ENCODE results near the gene FAM83C. TPM values are rescaled to one million over a fixed set of nuclear protein-coding genes. Genes with fewer than 3 reads are reported as not detected.

Gene FAM83C
- total and polyA plus RNA-seq, 9 donors, result 0.11 to 2.1 TPM; not detected in 7

- no peak for DNase-seq
- no peaks in the 10 kb centered on the region for H3K4me1 ChIP-seq (ENCODE audit: control insufficient read depth, insufficient read depth, low read length)
- peaks cover 2% of the 10 kb centered on the region for H3K27me3 ChIP-seq (ENCODE audit: control insufficient read depth, insufficient read depth, low read length)
- H3K9me3 ChIP-seq (replicated peaks; ENCODE audit: control insufficient read depth, low read depth, low read length), result no peaks in the 10 kb centered on the region
- peaks cover 11% of the 10 kb centered on the region for H3K36me3 ChIP-seq (ENCODE audit: control insufficient read depth, insufficient read depth, low read length)
- 67% methylated on average over 3 of the region's 5 CpGs for WGBS (ENCODE audit: insufficient coverage)
- H3K27ac ChIP-seq (ENCODE audit: low read length), result no peak overlapping the region
- no peak overlapping the region for H3K4me3 ChIP-seq (ENCODE audit: low read length)
Measured at GRCh38 chr20:35298264-35298663, 6.0 kb upstream of the FAM83C start.

GRCh38 chr20:35297740-35298139, 5.5 kb upstream of the FAM83C start:
- Histone ChIP-seq H3K4me3 (ENCODE audit: low read length) (no peak overlapping the region), H3K9me3 (replicated peaks; ENCODE audit: control insufficient read depth, low read depth, low read length) (no peaks in the 10 kb centered on the region), H3K36me3 (ENCODE audit: control insufficient read depth, insufficient read depth, low read length) (peaks cover 6% of the 10 kb centered on the region), H3K27me3 (ENCODE audit: control insufficient read depth, insufficient read depth, low read length) (peaks cover 2% of the 10 kb centered on the region), H3K4me1 (ENCODE audit: control insufficient read depth, insufficient read depth, low read length) (no peaks in the 10 kb centered on the region), H3K27ac (ENCODE audit: low read length) (no peak overlapping the region)
- DNase-seq, result no peak
- 79% methylated on average over 12 of the region's 14 CpGs for WGBS (ENCODE audit: insufficient coverage)

- H3K4me1 ChIP-seq (ENCODE audit: control insufficient read depth, insufficient read depth, low read length), result no peaks in the 10 kb centered on the region
Measured at GRCh38 chr20:35297155-35297554, 4.9 kb upstream of the FAM83C start.

DNA sequence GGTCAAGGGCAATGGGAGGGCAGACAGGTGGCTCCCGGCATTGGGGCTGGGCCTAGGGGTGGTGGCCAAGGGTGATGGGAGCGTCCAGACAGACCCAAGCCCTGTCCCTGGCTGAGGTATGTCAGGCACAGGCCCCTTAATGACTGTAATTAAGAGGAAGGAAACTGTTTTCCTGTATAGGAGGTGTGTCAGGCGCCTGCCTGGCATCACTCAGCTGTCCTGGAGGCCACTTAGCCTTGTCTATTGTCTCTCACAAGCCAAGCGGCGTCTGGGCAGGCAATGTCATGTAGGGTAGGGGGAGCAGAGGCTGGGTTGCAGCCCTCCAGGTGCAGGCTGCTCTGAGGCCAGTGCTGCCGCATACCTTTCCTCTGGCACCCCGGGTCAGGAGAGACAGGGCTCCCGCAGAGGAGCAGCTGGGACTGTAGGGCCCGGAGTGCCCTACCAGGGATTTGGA, 3.9 kb upstream of the FAM83C start:
- Histone ChIP-seq H3K36me3 (ENCODE audit: control insufficient read depth, insufficient read depth, low read length) (no peaks in the 10 kb centered on the region), H3K27me3 (ENCODE audit: control insufficient read depth, insufficient read depth, low read length) (peaks cover 4% of the 10 kb centered on the region), H3K4me1 (ENCODE audit: control insufficient read depth, insufficient read depth, low read length) (no peaks in the 10 kb centered on the region), H3K27ac (ENCODE audit: low read length) (no peak overlapping the region), H3K9me3 (replicated peaks; ENCODE audit: control insufficient read depth, low read depth, low read length) (no peaks in the 10 kb centered on the region), H3K4me3 (ENCODE audit: low read length) (no peak overlapping the region)
- 48% methylated on average over 8 of the region's 9 CpGs for WGBS (ENCODE audit: insufficient coverage)
- DNase-seq, result no peak

More at GRCh38 chr20:35297155-35297554, 4.9 kb upstream of the FAM83C start:
- Histone ChIP-seq H3K27me3 (ENCODE audit: control insufficient read depth, insufficient read depth, low read length) (peaks cover 2% of the 10 kb centered on the region), H3K27ac (ENCODE audit: low read length) (no peak overlapping the region), H3K9me3 (replicated peaks; ENCODE audit: control insufficient read depth, low read depth, low read length) (no peaks in the 10 kb centered on the region), H3K4me3 (ENCODE audit: low read length) (no peak overlapping the region), H3K36me3 (ENCODE audit: control insufficient read depth, insufficient read depth, low read length) (peaks cover 5% of the 10 kb centered on the region)
- DNase-seq, result no peak
- WGBS (ENCODE audit: insufficient coverage), result 70% methylated on average over 3 of the region's 8 CpGs

- H3K36me3 ChIP-seq (ENCODE audit: control insufficient read depth, insufficient read depth, low read length), result no peaks in the 10 kb centered on the region
- H3K4me3 ChIP-seq (ENCODE audit: low read length), result no peak overlapping the region
- 96% methylated on average over 3 of the region's 8 CpGs for WGBS (ENCODE audit: insufficient coverage)
- H3K27me3 ChIP-seq (ENCODE audit: control insufficient read depth, insufficient read depth, low read length), result peaks cover 5% of the 10 kb centered on the region
- no peak overlapping the region for H3K27ac ChIP-seq (ENCODE audit: low read length)
- DNase-seq, result no peak
- H3K4me1 ChIP-seq (ENCODE audit: control insufficient read depth, insufficient read depth, low read length), result no peaks in the 10 kb centered on the region
- H3K9me3 ChIP-seq (replicated peaks; ENCODE audit: control insufficient read depth, low read depth, low read length), result no peaks in the 10 kb centered on the region
Measured at GRCh38 chr20:35295674-35296073, 3.4 kb upstream of the FAM83C start.

GRCh38 chr20:35295058-35295457, 2.8 kb upstream of the FAM83C start:
- DNase-seq, result no peak
- Histone ChIP-seq H3K9me3 (replicated peaks; ENCODE audit: control insufficient read depth, low read depth, low read length) (no peaks in the 10 kb centered on the region), H3K27me3 (ENCODE audit: control insufficient read depth, insufficient read depth, low read length) (peaks cover 6% of the 10 kb centered on the region), H3K4me1 (ENCODE audit: control insufficient read depth, insufficient read depth, low read length) (no peaks in the 10 kb centered on the region), H3K27ac (ENCODE audit: low read length) (no peak overlapping the region), H3K36me3 (ENCODE audit: control insufficient read depth, insufficient read depth, low read length) (no peaks in the 10 kb centered on the region), H3K4me3 (ENCODE audit: low read length) (no peak overlapping the region)
- 85% methylated on average over 6 of the region's 8 CpGs for WGBS (ENCODE audit: insufficient coverage)

- Histone ChIP-seq H3K27me3 (ENCODE audit: control insufficient read depth, insufficient read depth, low read length) (peaks cover 6% of the 10 kb centered on the region), H3K27ac (ENCODE audit: low read length) (no peak overlapping the region), H3K9me3 (replicated peaks; ENCODE audit: control insufficient read depth, low read depth, low read length) (no peaks in the 10 kb centered on the region), H3K4me3 (ENCODE audit: low read length) (no peak overlapping the region), H3K36me3 (ENCODE audit: control insufficient read depth, insufficient read depth, low read length) (no peaks in the 10 kb centered on the region), H3K4me1 (ENCODE audit: control insufficient read depth, insufficient read depth, low read length) (no peaks in the 10 kb centered on the region)
- no peak for DNase-seq
- WGBS (ENCODE audit: insufficient coverage), result 6% methylated on average over 2 of the region's 5 CpGs
Measured at GRCh38 chr20:35294293-35294685, 2.1 kb upstream of the FAM83C start.

DNA sequence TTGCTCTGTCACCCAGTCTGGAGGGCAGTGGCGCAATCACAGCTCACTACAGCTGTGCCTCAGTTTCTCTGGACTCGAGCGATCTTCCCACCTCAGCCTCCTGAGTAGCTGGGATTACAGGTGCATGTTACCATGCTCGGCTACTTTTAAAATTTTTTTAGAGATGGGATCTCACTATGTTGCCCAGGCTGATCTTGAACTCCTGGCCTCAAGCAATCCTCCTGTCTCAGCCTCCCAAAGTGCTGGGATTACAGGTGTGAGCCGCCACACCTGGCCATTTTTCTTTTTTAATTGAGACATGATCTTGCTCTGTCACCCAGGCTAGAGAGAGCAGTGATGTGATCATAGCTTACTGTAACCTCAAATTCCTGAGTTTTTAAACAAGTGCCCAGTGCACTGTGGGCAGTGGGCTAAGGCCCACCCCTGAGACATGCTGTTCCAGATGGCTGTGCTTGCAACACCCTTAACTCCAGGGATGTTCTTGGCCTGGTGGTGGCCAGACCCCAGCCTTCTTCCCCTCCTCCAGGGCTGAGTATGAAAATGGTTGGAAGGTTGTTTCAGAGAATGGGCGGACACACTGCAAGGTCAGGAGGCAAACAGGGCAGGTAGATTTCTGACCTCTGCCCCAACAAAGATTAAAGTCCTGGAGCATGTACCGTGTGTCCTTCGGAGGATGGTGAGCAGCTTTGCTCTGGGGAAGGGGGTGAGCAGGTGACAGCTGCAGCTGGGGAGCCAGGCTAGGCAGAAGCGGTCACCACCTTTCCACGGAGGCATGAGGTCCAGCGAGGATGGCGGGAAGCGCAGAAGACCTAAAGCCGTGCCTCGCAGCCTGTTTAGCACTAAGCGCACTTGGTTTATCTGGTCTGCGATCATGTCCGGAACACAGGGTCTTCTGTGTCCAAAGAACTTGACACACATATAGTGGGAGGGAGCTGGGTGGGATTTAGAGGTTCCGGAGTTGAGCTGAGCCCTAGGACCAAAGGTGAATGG, 1.4 kb upstream of the FAM83C start:
- Histone ChIP-seq H3K36me3 (ENCODE audit: control insufficient read depth, insufficient read depth, low read length) (no peaks in the 10 kb centered on the region), H3K27ac (ENCODE audit: low read length) (no peak overlapping the region)
- WGBS (ENCODE audit: insufficient coverage), result 84% methylated on average over 18 of the region's 19 CpGs

DNA sequence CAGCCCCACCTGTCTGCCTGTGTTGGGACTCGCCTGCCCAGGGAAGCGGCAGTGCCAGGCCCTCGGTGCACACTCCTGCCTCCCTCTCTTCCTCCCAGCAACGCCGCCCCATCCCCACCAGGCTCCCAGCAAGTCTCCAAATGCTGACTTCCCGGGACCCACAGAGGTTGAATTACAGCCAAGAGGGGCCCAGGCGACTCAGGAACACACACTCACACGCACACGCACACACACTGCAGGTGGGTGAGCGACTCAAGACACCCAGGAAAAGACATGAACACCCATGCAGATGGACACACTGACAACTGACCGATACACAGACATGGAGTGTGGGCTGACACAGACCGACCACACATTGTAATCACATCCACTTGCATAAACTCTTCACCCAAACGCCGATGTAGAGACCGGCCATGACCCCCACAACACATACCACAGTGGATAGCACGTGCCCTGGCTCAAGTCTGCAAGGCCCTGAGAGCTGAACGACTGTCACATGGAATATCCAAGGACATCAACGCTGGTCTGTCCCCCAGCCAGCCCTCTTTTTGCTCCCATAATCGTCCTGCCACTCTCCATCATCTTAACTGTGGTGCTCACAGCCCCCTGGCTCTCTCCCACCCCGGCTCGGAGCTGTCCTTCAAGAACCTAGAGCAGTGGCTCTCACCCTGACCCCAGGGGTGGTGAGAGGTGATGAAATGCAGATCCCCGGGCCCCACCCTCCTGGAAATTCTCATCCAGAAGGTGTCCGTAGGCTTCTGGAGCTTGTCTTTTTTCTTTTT, 470 bp upstream of the FAM83C start:
- Histone ChIP-seq H3K9me3 (replicated peaks; ENCODE audit: control insufficient read depth, low read depth, low read length) (no peaks in the 10 kb centered on the region), H3K4me3 (ENCODE audit: low read length) (no peak overlapping the region), H3K27me3 (ENCODE audit: control insufficient read depth, insufficient read depth, low read length) (peaks cover 6% of the 10 kb centered on the region), H3K36me3 (ENCODE audit: control insufficient read depth, insufficient read depth, low read length) (no peaks in the 10 kb centered on the region), H3K4me1 (ENCODE audit: control insufficient read depth, insufficient read depth, low read length) (no peaks in the 10 kb centered on the region), H3K27ac (ENCODE audit: low read length) (no peak overlapping the region)
- 53% methylated on average over 18 of the region's 23 CpGs for WGBS (ENCODE audit: insufficient coverage)
- no peak for DNase-seq

More for the DNA sequence above, 1.4 kb upstream of the FAM83C start:
- no peaks in the 10 kb centered on the region for H3K9me3 ChIP-seq (replicated peaks; ENCODE audit: control insufficient read depth, low read depth, low read length)
- no peak for DNase-seq
- H3K4me3 ChIP-seq (ENCODE audit: low read length), result no peak overlapping the region
- peaks cover 6% of the 10 kb centered on the region for H3K27me3 ChIP-seq (ENCODE audit: control insufficient read depth, insufficient read depth, low read length)
- H3K4me1 ChIP-seq (ENCODE audit: control insufficient read depth, insufficient read depth, low read length), result no peaks in the 10 kb centered on the region

- Histone ChIP-seq H3K9me3 (replicated peaks; ENCODE audit: control insufficient read depth, low read depth, low read length) (no peaks in the 10 kb centered on the region), H3K4me1 (ENCODE audit: control insufficient read depth, insufficient read depth, low read length) (no peaks in the 10 kb centered on the region), H3K27ac (ENCODE audit: low read length) (no peak overlapping the region), H3K36me3 (ENCODE audit: control insufficient read depth, insufficient read depth, low read length) (no peaks in the 10 kb centered on the region), H3K27me3 (ENCODE audit: control insufficient read depth, insufficient read depth, low read length) (peaks cover 6% of the 10 kb centered on the region), H3K4me3 (ENCODE audit: low read length) (no peak overlapping the region)
- WGBS (ENCODE audit: insufficient coverage), result 44% methylated on average over 4 of the region's 7 CpGs
- DNase-seq, result no peak
Measured at GRCh38 chr20:35290887-35291417, 1.3 kb downstream of the FAM83C start.
